HepG2 (cell line): ENCODE results near the gene C1R. TPM values are rescaled to one million over a fixed set of nuclear protein-coding genes. Genes with fewer than 3 reads are reported as not detected.

Source experiments
- ATAC-seq: fragments of 200-7000 bp; cut with Tn5 transposase; 3 replicates; pipeline ENCODE4 v1.9.1; 2020; ENCODE audit warnings: mild to moderate bottlenecking, moderate library complexity
- BruUV-seq: library from RNA; stranded (reverse); fragments of 400-500 nt; replicated peaks from 2 replicates; lab custom pipeline; 2021; lab: Mats Ljungman, UMichigan
- CTCF ChIA-PET: fragments of 300-600 bp; formaldehyde crosslinking; extraction: SDS; loops from one replicate; lab custom pipeline; 2021; ENCODE audit warnings: low total read pairs, inconsistent platforms, low intra/inter-chr PET ratio; lab: Yijun Ruan, JAX
- POLR2A ChIA-PET: fragments of 350-600 bp; sonication (Branson Sonifier 250); formaldehyde crosslinking; loops from one replicate; lab custom pipeline; 2020; ENCODE audit warnings: antibody characterized with exemption, inconsistent platforms; lab: Yijun Ruan, JAX
- DNase-seq: peaks from one replicate; pipeline ENCODE4 v3.0.0-alpha.2; 2015; ENCODE audit warnings: low spot score
- FAIRE-seq: peaks from 3 replicates; lab custom pipeline; 2011; peaks lifted over from hg19 to GRCh38; lab: Jason Lieb, UNC
- H2AFZ ChIP-seq: one replicate; pipeline ENCODE4 v1.6.1; 2011; ENCODE audit warnings: low read length, inconsistent platforms
- H3K27ac ChIP-seq: fragments of 300-600 bp; 3 replicates; pipeline ENCODE4 v1.8.0; 2011; ENCODE audit warnings: mixed run types, mild to moderate bottlenecking, mixed read lengths, low read length, inconsistent platforms; ENCODE audit not compliant: insufficient read depth; ENCODE audit errors: extremely low read length
- H3K27me3 ChIP-seq, 2 experiments: fragments of 200-600 bp in 1 of 2; 2 replicates in 1 of 2; 3 replicates in 1 of 2; pipeline versions ENCODE4 v1.6.0 to v1.8.0; 2011; ENCODE audit warnings: low read length in 2 of 2, mild to moderate bottlenecking in 2 of 2, moderate library complexity in 2 of 2, inconsistent platforms in 1 of 2; ENCODE audit not compliant: insufficient read depth in 2 of 2, control insufficient read depth in 1 of 2
- H3K36me3 ChIP-seq, 2 experiments: fragments of 200-600 bp in 1 of 2; replicated peaks in 1 of 2; 2 replicates in 1 of 2; 3 replicates in 1 of 2; pipeline versions ENCODE4 v1.5.1 to v1.8.0; 2011; ENCODE audit warnings: low read length in 2 of 2, inconsistent platforms in 1 of 2; ENCODE audit not compliant: insufficient read depth in 2 of 2, control insufficient read depth in 1 of 2
- H3K4me1 ChIP-seq: 2 replicates; pipeline ENCODE4 v1.5.1; 2012; ENCODE audit warnings: low read length, inconsistent platforms; ENCODE audit not compliant: insufficient read depth
- H3K4me2 ChIP-seq: 2 replicates; pipeline ENCODE4 v1.6.0; 2011; ENCODE audit warnings: low read depth, low read length, inconsistent platforms
- H3K4me3 ChIP-seq, 3 experiments: fragments of 200-600 bp in 1 of 3; sonication (generic), shearing (Covaris generic) in 1 of 3; replicated peaks in 1 of 3; 2 replicates each; pipeline ENCODE4 v1.5.1; 2011 to 2016; ENCODE audit warnings: low read length in 3 of 3, inconsistent platforms in 2 of 3, low read depth in 2 of 3, mild to moderate bottlenecking in 2 of 3, control low read depth in 1 of 3, mixed read lengths in 1 of 3; ENCODE audit not compliant: insufficient read depth in 1 of 3
- H3K79me2 ChIP-seq: one replicate; pipeline ENCODE4 v1.6.1; 2011; ENCODE audit warnings: low read length, inconsistent platforms; ENCODE audit not compliant: insufficient read depth
- H3K9ac ChIP-seq: 2 replicates; pipeline ENCODE4 v1.6.0; 2011; ENCODE audit warnings: mild to moderate bottlenecking, low read depth, low read length, inconsistent platforms; ENCODE audit not compliant: insufficient read depth
- H3K9me3 ChIP-seq: 2 replicates; pipeline ENCODE4 v1.5.1; 2012; ENCODE audit warnings: mild to moderate bottlenecking, low read length
- H4K20me1 ChIP-seq: 2 replicates; pipeline ENCODE4 v1.6.0; 2011; ENCODE audit warnings: inconsistent platforms, mild to moderate bottlenecking, low read length, moderate library complexity; ENCODE audit not compliant: insufficient read depth
- HDAC1 ChIP-seq: sonication (generic); formaldehyde crosslinking; IDR thresholded peaks from 2 replicates; pipeline ENCODE4 v1.5.1; 2020; ENCODE audit warnings: mild to moderate bottlenecking, missing genetic modification reagents
- PHF20 ChIP-seq: sonication (generic); formaldehyde crosslinking; IDR thresholded peaks from 2 replicates; pipeline ENCODE4 v1.5.0; 2020; ENCODE audit warnings: mild to moderate bottlenecking, missing genetic modification reagents
- SIX4 ChIP-seq: sonication (generic); formaldehyde crosslinking; IDR thresholded peaks from 2 replicates; pipeline ENCODE4 v1.4.0; 2020; ENCODE audit warnings: missing genetic modification reagents
- SOX13 ChIP-seq, 3 experiments: fragments of 450-650 bp in 1 of 3; sonication (generic) in 1 of 3; formaldehyde crosslinking in 1 of 3; IDR thresholded peaks in 2 of 3; conservative IDR thresholded peaks in 1 of 3; 2 replicates each; pipeline versions ENCODE4 v1.5.0 to v1.6.1; 2016 to 2020; ENCODE audit warnings: antibody characterized with exemption in 1 of 3, mild to moderate bottlenecking in 1 of 3, missing compliant biosample characterization in 1 of 3, missing genetic modification reagents in 1 of 3, moderate library complexity in 1 of 3
- SOX5 ChIP-seq: IDR thresholded peaks from 2 replicates; pipeline ENCODE4 v1.6.1; 2016; ENCODE audit warnings: borderline replicate concordance
- SOX6 ChIP-seq, 2 experiments: fragments of 450-650 bp in 1 of 2; sonication (generic) in 1 of 2; formaldehyde crosslinking in 1 of 2; IDR thresholded peaks; 2 replicates each; pipeline versions ENCODE4 v1.4.0 to v1.6.1; 2017 to 2020; ENCODE audit warnings: antibody characterized with exemption in 1 of 2, mild to moderate bottlenecking in 1 of 2, missing genetic modification reagents in 1 of 2
- ZNF558 ChIP-seq: sonication (generic); formaldehyde crosslinking; IDR thresholded peaks from 2 replicates; pipeline ENCODE4 v1.9.0; 2022; ENCODE audit warnings: mild to moderate bottlenecking, missing genetic modification reagents, borderline replicate concordance
- ZNF607 ChIP-seq: sonication (generic); formaldehyde crosslinking; IDR thresholded peaks from 2 replicates; pipeline ENCODE4 v1.5.1; 2020; ENCODE audit warnings: missing genetic modification reagents, mild to moderate bottlenecking, borderline replicate concordance
- WGBS: methylation state at CpG from one replicate; pipeline ENCODE4 v1.1.6; 2017; ENCODE audit warnings: low lambda C conversion rate; 5-methylcytosine and 5-hydroxymethylcytosine counted together
- in situ Hi-C: cut with HindIII; loops from 2 replicates; pipeline ENCODE4 v1.10.0; 2017; ENCODE audit warnings: low pct_unique_long_range_greater_than_20kb; ENCODE audit not compliant: extremely low pct_ligation_motif_present
- intact Hi-C: fragments of 100-400 bp; cut with micrococcal nuclease; formaldehyde crosslinking; loops from one replicate; pipeline ENCODE4 v1.10.0; 2022; ENCODE audit not compliant: unreplicated experiment
- polyA plus RNA-seq, 8 experiments: library from polyadenylated mRNA; depleted of rRNA in 3 of 8; stranded (reverse) in 7 of 8; unstranded in 1 of 8; fragments of >200 nt; fragmentation: Illumina TruSeq in 4 of 8; extraction: Trizol in 4 of 8; gene quantifications; 2 replicates each; pipeline versions ENCODE4 v1.2.1 to v1.2.3, GENCODE V29; 2011 to 2016; ENCODE audit warnings: low read depth in 4 of 8, missing spikeins in 1 of 8, mixed read lengths in 1 of 8; ENCODE audit not compliant: insufficient read depth in 1 of 8
- total RNA-seq, 5 experiments: library from RNA; depleted of rRNA; stranded (reverse); fragments of >200 nt; fragmentation: Illumina TruSeq; extraction: Trizol; gene quantifications; 2 replicates each; pipeline ENCODE4 v1.2.3, GENCODE V29; 2016; ENCODE audit warnings: low read depth in 1 of 5
- TF ChIP-seq, protein P1 (sequence below): sonication (generic); formaldehyde crosslinking; conservative IDR thresholded peaks from 2 replicates; pipeline ENCODE4 v1.4.0; 2020; ENCODE audit warnings: mild to moderate bottlenecking, missing genetic modification reagents, moderate library complexity
- TF ChIP-seq, protein P2 (sequence below): sonication (generic); formaldehyde crosslinking; IDR thresholded peaks from 2 replicates; pipeline ENCODE4 v1.4.0; 2020; ENCODE audit warnings: missing genetic modification reagents
- TF ChIP-seq, protein P3 (sequence below): sonication (generic); formaldehyde crosslinking; IDR thresholded peaks from 2 replicates; pipeline ENCODE4 v1.5.0; 2020; ENCODE audit warnings: mild to moderate bottlenecking, missing genetic modification reagents

C1R gene
- total and polyA plus RNA-seq, 2 of the 13 experiments (the other 11 are each of a cell fraction or from before 2014, with no cell fraction given), result 3.5 to 6.5 TPM

DNA sequence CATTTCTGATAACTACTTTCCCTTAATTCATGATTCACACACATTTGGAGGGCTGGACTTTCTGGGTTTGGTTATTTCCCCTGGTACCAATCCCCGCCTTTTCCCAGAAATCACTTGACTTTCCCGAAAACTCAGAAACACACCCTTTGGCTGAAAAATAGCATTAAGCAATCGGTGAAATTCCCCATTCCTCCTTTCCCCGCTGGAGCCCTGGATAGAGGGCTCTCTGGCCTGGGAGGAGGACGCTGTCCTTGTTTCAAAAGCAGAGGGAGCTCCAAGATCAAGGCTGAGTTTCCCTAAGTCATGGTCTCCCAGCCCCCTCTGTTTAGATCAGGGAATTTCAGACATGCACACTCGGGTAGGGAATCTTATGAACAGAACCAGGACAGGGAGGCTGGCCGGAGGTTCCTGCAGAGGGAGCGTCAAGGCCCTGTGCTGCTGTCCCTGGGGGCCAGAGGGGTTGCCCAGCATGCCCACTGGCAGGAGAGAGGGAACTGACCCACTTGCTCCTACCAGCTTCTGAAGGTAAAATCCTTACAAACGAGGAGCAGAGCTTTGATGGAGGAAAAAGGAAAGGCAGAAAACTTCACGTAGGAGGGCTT is 31.8 kb downstream of the C1R start, which contains the start of gene C1S (continued):
- TF ChIP-seq PHF20 (CRISPR knock-in tag) (no peak), ZNF558 (no peak)

DNA sequence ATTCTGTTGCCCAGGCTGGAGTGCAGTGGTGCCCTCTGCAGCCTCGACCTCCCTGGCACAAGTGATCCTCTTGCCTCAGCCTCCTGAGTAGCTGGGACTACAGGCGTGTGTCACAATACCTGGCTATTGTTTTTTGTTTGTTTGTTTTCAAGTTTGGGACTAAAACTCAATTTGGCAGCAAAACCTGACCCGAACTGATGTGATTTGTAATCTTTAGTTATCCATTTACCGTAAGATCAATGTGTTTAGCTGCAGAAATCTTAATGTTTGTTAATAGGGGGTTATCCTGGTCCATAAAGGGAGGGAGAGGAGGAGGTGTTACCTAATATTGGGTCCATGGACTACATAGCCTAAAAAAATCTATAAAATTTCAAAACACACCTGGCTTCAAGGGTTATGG is 32.5 kb downstream of the C1R start:
- intact Hi-C loops, result loop anchor here (1.0 to 2.0 kb wide), 6 partner anchors 19 to 85 kb away; partner anchors contain the start of genes C1R, C1RL and CLSTN3
- BruUV-seq, result no TSS peak
- DNase-seq (no peak), ATAC-seq (peak; percentile 34), FAIRE-seq (no peak)
- H3K4me2 ChIP-seq, result peak overlapping the region; percentile 71; the same call in 1 of the 2 replicates
- H2AFZ ChIP-seq, result no peak overlapping the region
- in situ Hi-C loops, result loop anchor here (5.0 to 10.0 kb wide), 2 partner anchors 33 to 55 kb away; partner anchors contain the start of gene C1R
- no peaks in the 10 kb centered on the region for H3K36me3 ChIP-seq
- no peak overlapping the region for H3K9ac ChIP-seq
- no peaks in the 10 kb centered on the region for H3K79me2 ChIP-seq
- 13% methylated on average over 4 of the region's 4 CpGs for WGBS
- H3K27me3 ChIP-seq, result no peaks in the 10 kb centered on the region
- no peaks in the 10 kb centered on the region for H3K9me3 ChIP-seq
- CTCF ChIA-PET, result interaction anchor here (0.8 to 3.3 kb wide), 6 partner anchors 19 to 103 kb away, joined by 3 to 45 read pairs (median 8); partner anchors contain the start of genes C1R and C1RL
- no peaks in the 10 kb centered on the region for H4K20me1 ChIP-seq
- POLR2A ChIA-PET, result interaction anchor here (1.0 to 3.0 kb wide), 13 partner anchors 11 to 116 kb away, joined by 3 to 45 read pairs (median 5); partner anchors contain the start of genes C12orf57, C1RL, LPCAT3 and RBP5
- H3K4me1 ChIP-seq, result peaks cover 64% of the 10 kb centered on the region
- no peak overlapping the region for H3K4me3 ChIP-seq
- H3K27ac ChIP-seq, result peak overlapping the region; percentile 30
- TF ChIP-seq HDAC1 (0 out of 2 replicates have a peak, but pooled peaks have one; percentile 10), SOX5 (0 out of 2 replicates have a peak, but pooled peaks have one; percentile 44), ZNF607 (CRISPR knock-in tag) (no peak), SOX6 (IDR thresholded peaks at IDR 0.05) (no peak), SOX6 (CRISPR knock-in tag; IDR thresholded peaks at IDR 0.05) (peak; percentile 73), SOX13 (IDR thresholded peaks at IDR 0.05) (no peak), SOX13 (CRISPR knock-in tag; conservative IDR thresholded peaks at IDR 0.05 in 1 of 2, IDR thresholded peaks at IDR 0.05 in 1 of 2) (peak in 1 of 2 experiments; percentile 5; a peak in 1 of 4 replicates), SIX4 (CRISPR knock-in tag) (no peak)
- TF ChIP-seq, protein P1, sequence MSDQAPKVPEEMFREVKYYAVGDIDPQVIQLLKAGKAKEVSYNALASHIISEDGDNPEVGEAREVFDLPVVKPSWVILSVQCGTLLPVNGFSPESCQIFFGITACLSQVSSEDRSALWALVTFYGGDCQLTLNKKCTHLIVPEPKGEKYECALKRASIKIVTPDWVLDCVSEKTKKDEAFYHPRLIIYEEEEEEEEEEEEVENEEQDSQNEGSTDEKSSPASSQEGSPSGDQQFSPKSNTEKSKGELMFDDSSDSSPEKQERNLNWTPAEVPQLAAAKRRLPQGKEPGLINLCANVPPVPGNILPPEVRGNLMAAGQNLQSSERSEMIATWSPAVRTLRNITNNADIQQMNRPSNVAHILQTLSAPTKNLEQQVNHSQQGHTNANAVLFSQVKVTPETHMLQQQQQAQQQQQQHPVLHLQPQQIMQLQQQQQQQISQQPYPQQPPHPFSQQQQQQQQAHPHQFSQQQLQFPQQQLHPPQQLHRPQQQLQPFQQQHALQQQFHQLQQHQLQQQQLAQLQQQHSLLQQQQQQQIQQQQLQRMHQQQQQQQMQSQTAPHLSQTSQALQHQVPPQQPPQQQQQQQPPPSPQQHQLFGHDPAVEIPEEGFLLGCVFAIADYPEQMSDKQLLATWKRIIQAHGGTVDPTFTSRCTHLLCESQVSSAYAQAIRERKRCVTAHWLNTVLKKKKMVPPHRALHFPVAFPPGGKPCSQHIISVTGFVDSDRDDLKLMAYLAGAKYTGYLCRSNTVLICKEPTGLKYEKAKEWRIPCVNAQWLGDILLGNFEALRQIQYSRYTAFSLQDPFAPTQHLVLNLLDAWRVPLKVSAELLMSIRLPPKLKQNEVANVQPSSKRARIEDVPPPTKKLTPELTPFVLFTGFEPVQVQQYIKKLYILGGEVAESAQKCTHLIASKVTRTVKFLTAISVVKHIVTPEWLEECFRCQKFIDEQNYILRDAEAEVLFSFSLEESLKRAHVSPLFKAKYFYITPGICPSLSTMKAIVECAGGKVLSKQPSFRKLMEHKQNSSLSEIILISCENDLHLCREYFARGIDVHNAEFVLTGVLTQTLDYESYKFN (CRISPR knock-in tag), result peak; percentile 41
- TF ChIP-seq, protein P2, sequence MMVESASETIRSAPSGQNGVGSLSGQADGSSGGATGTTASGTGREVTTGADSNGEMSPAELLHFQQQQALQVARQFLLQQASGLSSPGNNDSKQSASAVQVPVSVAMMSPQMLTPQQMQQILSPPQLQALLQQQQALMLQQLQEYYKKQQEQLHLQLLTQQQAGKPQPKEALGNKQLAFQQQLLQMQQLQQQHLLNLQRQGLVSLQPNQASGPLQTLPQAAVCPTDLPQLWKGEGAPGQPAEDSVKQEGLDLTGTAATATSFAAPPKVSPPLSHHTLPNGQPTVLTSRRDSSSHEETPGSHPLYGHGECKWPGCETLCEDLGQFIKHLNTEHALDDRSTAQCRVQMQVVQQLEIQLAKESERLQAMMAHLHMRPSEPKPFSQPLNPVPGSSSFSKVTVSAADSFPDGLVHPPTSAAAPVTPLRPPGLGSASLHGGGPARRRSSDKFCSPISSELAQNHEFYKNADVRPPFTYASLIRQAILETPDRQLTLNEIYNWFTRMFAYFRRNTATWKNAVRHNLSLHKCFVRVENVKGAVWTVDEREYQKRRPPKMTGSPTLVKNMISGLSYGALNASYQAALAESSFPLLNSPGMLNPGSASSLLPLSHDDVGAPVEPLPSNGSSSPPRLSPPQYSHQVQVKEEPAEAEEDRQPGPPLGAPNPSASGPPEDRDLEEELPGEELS (CRISPR knock-in tag), result 0 out of 2 replicates have a peak, but pooled peaks have one; percentile 31
- TF ChIP-seq, protein P3, sequence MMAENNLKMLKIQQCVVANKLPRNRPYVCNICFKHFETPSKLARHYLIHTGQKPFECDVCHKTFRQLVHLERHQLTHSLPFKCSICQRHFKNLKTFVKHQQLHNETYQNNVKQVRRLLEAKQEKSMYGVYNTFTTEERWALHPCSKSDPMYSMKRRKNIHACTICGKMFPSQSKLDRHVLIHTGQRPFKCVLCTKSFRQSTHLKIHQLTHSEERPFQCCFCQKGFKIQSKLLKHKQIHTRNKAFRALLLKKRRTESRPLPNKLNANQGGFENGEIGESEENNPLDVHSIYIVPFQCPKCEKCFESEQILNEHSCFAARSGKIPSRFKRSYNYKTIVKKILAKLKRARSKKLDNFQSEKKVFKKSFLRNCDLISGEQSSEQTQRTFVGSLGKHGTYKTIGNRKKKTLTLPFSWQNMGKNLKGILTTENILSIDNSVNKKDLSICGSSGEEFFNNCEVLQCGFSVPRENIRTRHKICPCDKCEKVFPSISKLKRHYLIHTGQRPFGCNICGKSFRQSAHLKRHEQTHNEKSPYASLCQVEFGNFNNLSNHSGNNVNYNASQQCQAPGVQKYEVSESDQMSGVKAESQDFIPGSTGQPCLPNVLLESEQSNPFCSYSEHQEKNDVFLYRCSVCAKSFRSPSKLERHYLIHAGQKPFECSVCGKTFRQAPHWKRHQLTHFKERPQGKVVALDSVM (CRISPR knock-in tag), result peak; percentile 94
